ENCODE data around the gene FBXL14.

Gene FBXL14

DNA sequence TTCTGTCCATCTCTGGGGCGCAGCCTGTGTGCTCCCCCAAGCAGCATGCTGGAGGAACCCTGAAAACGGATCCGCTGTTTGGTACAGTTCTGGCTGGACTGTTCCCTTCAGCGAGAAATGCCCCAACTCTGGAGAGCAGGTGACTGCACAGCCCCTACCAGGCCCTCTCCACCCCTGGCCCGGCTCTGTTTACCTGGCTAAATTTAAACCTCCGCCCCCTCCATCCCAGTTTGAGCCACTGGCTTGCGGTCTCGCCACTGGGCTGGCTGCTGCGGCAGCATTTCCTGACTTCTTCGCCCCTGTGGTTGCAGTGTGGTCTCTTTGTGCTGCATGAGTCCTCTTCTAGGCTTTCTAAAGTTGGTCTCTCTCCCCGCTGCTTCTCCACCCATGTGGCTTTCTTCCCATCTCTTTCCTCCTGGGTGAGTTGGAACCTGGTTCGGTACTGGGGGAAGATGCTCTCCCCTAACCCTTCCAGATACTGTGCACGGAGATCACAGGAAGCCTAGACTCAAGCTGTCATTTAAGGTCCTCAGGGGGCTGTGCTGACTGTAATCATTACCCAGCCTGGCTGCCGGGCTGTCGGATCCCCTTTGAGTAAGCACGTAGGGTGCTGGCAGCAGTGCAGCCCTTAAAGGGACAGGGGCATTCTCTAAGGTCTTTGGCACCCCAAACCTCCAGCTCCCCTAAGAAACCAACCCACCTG lies 60.6 kb downstream of the FBXL14 start:
- DNase-seq (ENCODE audit: low read depth in 3 of 3): peak; percentile 21 to 35 (median 28)

GRCh38 chr12:1533205-1533601 lies 61.2 kb downstream of the FBXL14 start:
- no peak for DNase-seq (ENCODE audit: low read depth in 3 of 3)

GRCh38 chr12:1532375-1533165 lies 61.8 kb downstream of the FBXL14 start:
- DNase-seq (ENCODE audit: low read depth in 3 of 3): no peak

DNA sequence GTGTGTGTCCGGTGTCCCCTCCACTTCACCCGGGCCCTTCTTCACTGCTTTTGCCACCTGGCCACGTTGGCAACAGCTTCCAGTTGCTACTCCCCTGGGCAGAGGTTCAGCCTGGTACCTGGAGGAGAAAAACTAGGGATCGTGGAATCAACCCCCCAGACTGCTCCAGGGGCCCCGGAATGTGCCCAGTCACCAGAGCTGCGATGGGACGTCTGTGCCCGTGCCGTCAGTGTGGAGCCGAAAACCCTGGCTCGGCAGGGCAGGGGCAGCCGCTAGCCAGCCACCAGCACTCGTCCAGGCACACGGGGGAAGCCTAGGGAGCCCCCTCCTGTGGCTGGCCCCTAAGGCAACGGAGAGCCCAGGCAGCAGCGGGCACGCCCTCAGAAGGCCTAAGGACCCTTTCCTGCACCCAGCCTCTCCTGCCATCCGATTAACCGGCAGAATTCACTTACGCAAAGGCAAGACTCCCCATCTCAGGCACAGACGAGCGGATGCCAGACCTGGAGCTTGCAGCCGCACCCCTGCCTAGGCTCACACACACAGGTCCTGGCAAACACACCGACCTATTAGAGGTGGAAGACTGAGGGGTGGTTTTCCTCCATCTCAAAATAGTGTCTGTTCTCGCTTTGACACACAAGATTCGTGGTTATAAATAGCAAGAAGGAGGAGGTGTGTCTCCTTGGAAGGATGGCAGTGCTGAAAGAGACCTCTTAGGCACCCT lies 62.6 kb downstream of the FBXL14 start:
- no peak for DNase-seq (ENCODE audit: low read depth in 3 of 3)

GRCh38 chr12:1531153-1531653 lies 63.2 kb downstream of the FBXL14 start:
- DNase-seq (ENCODE audit: low read depth in 3 of 3): no peak

DNA sequence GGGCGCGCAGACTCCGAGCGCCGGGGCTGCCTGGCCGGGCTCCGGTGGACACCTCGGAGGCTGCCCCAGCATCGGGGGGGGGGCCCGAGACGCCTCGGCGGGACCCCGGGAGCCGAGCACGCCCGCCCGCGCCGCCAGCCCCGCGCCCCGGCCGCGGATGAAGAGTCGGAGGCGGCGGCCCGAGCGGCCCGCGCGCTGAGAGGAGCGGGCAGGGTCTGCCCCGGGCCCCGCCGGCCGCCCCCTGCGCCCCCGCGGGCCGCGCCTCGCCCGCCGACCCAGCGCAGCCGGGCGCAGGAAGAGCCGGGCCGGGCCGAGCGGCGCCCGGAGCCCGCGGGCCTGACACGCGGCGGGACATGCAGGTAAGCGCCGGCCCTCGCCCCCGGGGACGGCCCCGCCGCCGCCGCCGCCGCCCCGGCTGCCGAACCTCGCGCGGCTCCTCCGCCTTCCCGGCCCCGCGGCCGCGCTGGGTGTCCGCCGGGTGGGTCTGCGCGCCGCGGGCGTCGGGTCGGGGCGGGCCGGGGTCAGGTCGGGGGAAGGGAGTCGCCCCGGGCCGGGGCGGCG lies 63.7 kb downstream of the FBXL14 start:
- DNase-seq (ENCODE audit: low read depth in 3 of 3): no peak

GRCh38 chr12:1529862-1530591 lies 64.4 kb downstream of the FBXL14 start:
- DNase-seq (ENCODE audit: low read depth in 3 of 3): no peak

DNA sequence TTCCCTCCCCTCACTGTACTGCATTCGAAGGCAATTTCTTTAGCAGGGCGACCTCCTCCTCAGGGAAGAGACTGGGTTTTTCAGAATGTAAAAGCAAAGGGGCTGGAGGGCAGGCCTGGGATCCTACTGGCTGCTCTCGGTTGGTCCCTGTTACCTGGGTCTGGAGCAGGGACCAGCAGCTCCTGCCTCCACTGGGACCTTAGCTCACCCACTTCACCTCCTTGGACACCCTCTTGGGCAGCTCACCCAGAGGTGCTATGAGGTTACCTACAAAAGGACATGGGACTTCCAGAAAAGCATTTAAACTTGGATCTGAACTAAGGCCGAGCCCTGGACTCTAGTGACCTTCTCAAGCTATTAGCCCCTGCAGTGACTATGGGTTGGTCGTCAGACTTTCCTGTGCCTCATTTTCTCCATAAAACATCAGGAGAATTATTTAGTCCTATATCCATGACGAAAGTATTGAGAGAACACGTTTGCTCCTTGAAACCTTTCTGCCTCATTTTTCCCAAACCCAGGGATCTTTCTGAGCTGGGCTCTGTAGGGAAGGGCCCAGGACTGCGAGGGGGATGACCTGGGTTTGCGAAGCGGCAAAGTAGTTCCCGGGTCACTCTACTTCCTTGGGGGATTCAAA lies 65.0 kb downstream of the FBXL14 start:
- DNase-seq (ENCODE audit: low read depth in 3 of 3): no peak

DNA sequence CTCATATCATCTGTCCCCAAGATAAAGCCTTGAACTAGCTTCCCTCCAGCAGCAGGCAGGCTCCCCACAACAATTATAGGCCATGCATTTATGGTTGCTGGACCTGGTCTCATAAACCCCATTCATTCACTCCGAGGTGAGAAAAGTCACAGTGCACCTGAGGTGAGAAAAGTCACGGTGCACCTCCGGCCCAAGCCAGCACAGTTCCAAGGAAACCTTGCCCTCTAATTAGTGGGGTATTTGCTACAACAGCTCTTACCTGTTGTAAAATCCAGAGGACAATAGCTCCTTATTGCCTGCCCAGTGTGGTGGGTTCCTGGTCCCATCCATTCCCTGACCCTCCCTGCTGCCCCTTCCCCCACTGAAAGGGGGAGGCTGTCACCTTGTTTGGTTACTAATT lies 65.6 kb downstream of the FBXL14 start:
- no peak for DNase-seq (ENCODE audit: low read depth in 3 of 3)

- no peak for DNase-seq (ENCODE audit: low read depth in 3 of 3)
These were observed 66.6 kb downstream of the FBXL14 start for GRCh38 chr12:1527789-1528188.

GRCh38 chr12:1525858-1526257 lies 68.5 kb downstream of the FBXL14 start:
- DNase-seq (ENCODE audit: low read depth in 3 of 3): no peak

DNA sequence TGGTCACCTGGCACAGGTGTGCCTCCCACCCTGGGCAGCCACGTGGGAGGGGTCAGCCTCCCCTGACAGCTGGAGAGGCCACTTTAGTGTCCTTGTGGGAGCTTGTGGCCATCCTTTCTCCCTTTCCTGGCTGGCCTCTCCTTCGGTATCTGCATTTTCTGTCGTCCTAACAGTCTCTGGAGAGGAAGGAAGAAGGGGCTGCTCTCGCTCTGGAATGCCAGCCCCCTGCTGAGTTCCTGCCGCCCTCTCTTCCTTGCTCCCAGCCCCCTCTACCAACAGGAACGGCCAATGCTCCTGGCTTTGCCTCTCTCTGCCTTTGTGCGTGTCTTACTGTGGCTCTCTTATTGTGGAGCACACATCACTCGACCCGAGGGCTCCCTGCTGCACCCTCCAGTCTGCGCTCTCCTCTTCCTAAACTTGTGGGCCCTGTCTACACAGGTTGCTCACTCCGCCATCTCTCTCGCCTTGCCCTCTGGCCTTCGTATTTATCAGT lies 70.8 kb downstream of the FBXL14 start:
- no peak for DNase-seq (ENCODE audit: low read depth in 3 of 3)

GRCh38 chr12:1523046-1523445 lies 71.3 kb downstream of the FBXL14 start:
- DNase-seq (ENCODE audit: low read depth in 3 of 3): no peak

GRCh38 chr12:1519642-1520041 lies 74.7 kb downstream of the FBXL14 start:
- DNase-seq (ENCODE audit: low read depth in 3 of 3): no peak

GRCh38 chr12:1518591-1519516 lies 75.5 kb downstream of the FBXL14 start:
- no peak for DNase-seq (ENCODE audit: low read depth in 3 of 3)

DNA sequence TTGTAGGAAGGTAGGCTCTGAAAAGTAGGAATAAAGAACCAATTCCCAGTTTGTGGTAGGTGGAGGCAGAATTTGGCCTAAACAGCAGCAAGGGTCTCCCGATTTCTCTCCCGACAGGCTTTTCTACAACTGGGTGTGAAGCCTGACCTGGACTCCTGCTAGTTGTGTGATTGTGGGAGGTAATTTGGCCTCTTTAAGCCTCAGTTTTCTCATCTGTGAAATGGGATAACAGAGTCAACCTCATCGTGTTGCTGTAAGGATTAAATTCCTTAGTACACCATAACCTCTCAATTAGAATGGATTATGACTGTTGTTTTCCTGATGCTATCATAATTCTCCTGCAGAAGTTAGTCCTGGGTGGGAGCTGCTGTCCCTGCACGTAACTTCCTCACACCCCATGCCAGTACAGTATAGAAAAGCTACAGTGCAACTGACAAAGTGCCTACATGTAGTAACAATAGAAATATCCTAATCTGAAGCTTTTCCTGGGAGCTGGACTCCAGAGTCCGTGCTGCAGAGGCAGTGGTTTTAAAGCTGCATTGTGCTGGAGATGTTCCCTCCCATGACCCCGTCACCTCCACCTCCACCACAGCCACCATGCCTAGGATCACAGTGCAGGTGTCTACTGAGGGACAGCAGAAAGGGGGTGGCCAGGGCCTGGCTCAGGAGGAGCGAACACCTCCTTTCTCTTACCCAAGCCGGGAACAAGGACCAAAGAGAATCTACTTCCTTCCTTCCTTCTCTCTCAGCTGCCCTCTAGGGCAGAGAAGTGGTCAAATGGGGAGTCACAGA lies 76.5 kb downstream of the FBXL14 start:
- no peak for DNase-seq (ENCODE audit: low read depth in 3 of 3)

DNA sequence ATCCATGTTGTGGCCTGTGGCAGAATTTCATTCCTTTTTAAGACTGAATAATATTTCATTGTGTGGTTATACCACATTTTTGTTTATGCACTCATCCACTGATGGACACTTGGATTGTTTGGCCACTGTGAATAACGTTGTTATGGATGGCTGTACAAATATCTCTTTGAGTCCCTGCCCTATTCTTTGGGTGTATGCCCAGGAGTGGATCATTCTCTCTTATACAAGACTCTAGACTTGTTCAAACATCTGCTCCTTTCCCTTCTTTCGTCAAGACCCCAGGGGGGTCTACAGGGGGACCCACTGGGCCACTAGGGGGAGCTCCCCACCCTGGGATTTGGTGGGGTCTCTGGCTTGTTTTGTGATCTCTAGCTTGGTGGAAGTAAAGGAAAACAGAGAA lies 77.4 kb downstream of the FBXL14 start:
- no peak for DNase-seq (ENCODE audit: low read depth in 3 of 3)
